HG03175 (cell line): ENCODE results near the gene MANEAL.
A peak's percentile ranks its signal among the peaks of the same experiment; 100 is the strongest.
"Not testable (repeated sequence)": the region's sequence is repeated elsewhere in the genome, so short reads cannot be mapped to it uniquely, and the experiment has no call there.

Experiments used
- ATAC-seq: cut with Tn5 transposase; IDR thresholded peaks from one replicate; pipeline ENCODE4 v1.9.1; 2021; ENCODE audit warnings: mild to moderate bottlenecking, moderate library complexity; ENCODE audit not compliant: unreplicated experiment

The MANEAL gene

GRCh38 chr1:37793773-37794371 lies at the start of gene MANEAL:
Gene MANEAL (plus strand): TSS chr1:37793847. CDS start chr1:37794183, 336 bp downstream.
- ATAC-seq, result peak; percentile 72

GRCh38 chr1:37746806-37747205 lies 46.8 kb upstream of the MANEAL start:
- ATAC-seq, result no peak

- no peak for ATAC-seq
These were observed 45.1 kb upstream of the MANEAL start for GRCh38 chr1:37748565-37748964.

- no peak for ATAC-seq
These were observed 41.4 kb upstream of the MANEAL start for GRCh38 chr1:37752213-37752582.

- no peak for ATAC-seq
These were observed 40.8 kb upstream of the MANEAL start for GRCh38 chr1:37752583-37753471.

GRCh38 chr1:37753473-37754321 lies 40.0 kb upstream of the MANEAL start:
- no peak for ATAC-seq

- no peak for ATAC-seq
These were observed 38.4 kb upstream of the MANEAL start for GRCh38 chr1:37755290-37755689.

GRCh38 chr1:37755951-37756560 lies 37.6 kb upstream of the MANEAL start:
- no peak for ATAC-seq

- no peak for ATAC-seq
These were observed 34.2 kb upstream of the MANEAL start for GRCh38 chr1:37759451-37759850.

- no peak for ATAC-seq
These were observed 32.1 kb upstream of the MANEAL start for GRCh38 chr1:37761416-37762095.

- no peak for ATAC-seq
These were observed 31.1 kb upstream of the MANEAL start for GRCh38 chr1:37762516-37762915.

- no peak for ATAC-seq
These were observed 29.7 kb upstream of the MANEAL start for GRCh38 chr1:37763791-37764413.

GRCh38 chr1:37764414-37764825 lies 29.2 kb upstream of the MANEAL start:
- no peak for ATAC-seq

- no peak for ATAC-seq
These were observed 28.7 kb upstream of the MANEAL start, which contains the start of gene EPHA10 for GRCh38 chr1:37764888-37765441. Gene EPHA10 (minus strand): TSS chr1:37765120. CDS start chr1:37765066, 54 bp downstream.

GRCh38 chr1:37765916-37766664 lies 27.6 kb upstream of the MANEAL start:
- ATAC-seq, result no peak

GRCh38 chr1:37767488-37767887 lies 26.2 kb upstream of the MANEAL start:
- no peak for ATAC-seq

GRCh38 chr1:37771440-37771839 lies 22.2 kb upstream of the MANEAL start:
- not testable (repeated sequence) for ATAC-seq

- ATAC-seq, result no peak
These were observed 16.6 kb upstream of the MANEAL start for GRCh38 chr1:37776946-37777516.
